Loucy (cell line): ENCODE results near the gene PROC.

Experiments used
- EZH2phosphoT487 ChIP-seq: fragments of 200-600 bp; IDR thresholded peaks from 2 replicates; pipeline ENCODE4 v1.6.1; 2018; ENCODE audit warnings: antibody characterized with exemption, mild to moderate bottlenecking, moderate library complexity, borderline replicate concordance
- TF ChIP-seq, protein P1 (sequence below): fragments of 200-600 bp; sonication (generic); conservative IDR thresholded peaks from 2 replicates; pipeline ENCODE4 v1.5.1; 2014; ENCODE audit warnings: mild to moderate bottlenecking, antibody characterized with exemption, low read length

DNA sequence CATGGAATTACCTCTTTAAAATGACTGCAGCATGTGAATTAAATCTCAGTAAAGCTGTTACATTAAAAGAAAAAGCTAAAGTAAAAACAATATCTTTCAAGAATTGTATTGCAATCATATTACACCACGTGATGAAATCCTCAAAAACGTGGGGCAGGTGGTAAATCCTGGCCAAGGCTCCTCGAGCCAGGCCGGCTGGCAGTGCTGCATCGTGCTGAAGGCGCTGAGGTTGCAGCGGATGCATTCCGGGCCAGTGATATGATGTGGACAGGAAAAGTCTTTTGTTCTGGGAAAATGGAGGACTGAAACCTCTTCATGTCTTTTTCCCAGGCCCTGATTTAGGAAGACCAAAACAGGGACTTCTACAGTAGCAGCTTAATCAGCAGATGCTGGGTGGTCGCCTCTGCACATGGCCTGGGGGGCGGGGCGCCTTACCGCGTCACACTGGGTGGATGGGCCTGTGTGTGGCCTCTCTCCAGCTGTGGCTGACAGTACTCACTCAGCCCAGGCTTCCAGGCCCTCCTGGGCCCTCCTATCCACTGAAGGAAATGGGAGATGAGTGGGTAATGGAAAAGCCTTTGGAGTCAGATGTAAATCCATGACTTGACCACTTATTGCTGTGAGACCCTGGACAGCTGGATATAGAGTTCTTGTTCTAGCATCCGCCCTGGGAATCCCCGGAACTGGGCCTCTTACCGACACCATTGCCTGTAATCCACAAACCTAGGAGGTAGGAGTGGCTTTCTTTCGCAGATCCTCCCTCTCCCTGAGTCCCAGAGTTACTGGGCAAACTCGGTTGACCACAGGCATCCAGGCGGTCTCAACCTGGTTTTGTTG lies 45.1 kb downstream of the PROC start:
- TF ChIP-seq, protein P1, sequence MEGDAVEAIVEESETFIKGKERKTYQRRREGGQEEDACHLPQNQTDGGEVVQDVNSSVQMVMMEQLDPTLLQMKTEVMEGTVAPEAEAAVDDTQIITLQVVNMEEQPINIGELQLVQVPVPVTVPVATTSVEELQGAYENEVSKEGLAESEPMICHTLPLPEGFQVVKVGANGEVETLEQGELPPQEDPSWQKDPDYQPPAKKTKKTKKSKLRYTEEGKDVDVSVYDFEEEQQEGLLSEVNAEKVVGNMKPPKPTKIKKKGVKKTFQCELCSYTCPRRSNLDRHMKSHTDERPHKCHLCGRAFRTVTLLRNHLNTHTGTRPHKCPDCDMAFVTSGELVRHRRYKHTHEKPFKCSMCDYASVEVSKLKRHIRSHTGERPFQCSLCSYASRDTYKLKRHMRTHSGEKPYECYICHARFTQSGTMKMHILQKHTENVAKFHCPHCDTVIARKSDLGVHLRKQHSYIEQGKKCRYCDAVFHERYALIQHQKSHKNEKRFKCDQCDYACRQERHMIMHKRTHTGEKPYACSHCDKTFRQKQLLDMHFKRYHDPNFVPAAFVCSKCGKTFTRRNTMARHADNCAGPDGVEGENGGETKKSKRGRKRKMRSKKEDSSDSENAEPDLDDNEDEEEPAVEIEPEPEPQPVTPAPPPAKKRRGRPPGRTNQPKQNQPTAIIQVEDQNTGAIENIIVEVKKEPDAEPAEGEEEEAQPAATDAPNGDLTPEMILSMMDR, result no peak
- TF ChIP-seq EZH2phosphoT487, result no peak
